A549 (cell line): ENCODE measurements around the gene ATP10A. TPM values are rescaled to one million over a fixed set of nuclear protein-coding genes. Genes with fewer than 3 reads are reported as not detected.
A peak's percentile ranks its signal among the peaks of the same experiment; 100 is the strongest.

Source experiments
- ATAC-seq, 2 experiments: fragments of 200-7000 bp in 1 of 2; fragments of >200 bp in 1 of 2; cut with Nextera tagmentation in 1 of 2; cut with Tn5 transposase in 1 of 2; 3 replicates each; pipeline versions ENCODE4 v1.8.0 to v1.9.1; 2018 to 2020; ENCODE audit warnings: mild to moderate bottlenecking in 1 of 2, moderate library complexity in 1 of 2
- CTCF ChIA-PET: fragments of 300-600 bp; sonication (Branson Sonifier 250); formaldehyde crosslinking; extraction: SDS; loops from one replicate; lab custom pipeline; 2021; ENCODE audit warnings: antibody characterized with exemption, inconsistent platforms; lab: Yijun Ruan, JAX
- POLR2A ChIA-PET: fragments of 350-600 bp; formaldehyde crosslinking; extraction: SDS; loops from one replicate; lab custom pipeline; 2021; ENCODE audit warnings: antibody characterized with exemption, inconsistent platforms; lab: Yijun Ruan, JAX
- DNase-seq, 2 experiments: peaks; one replicate each; pipeline versions ENCODE4 v3.0.0 to v3.0.0-alpha.2; 2011 to 2016; ENCODE audit warnings: low read depth in 1 of 2, low spot score in 1 of 2
- FAIRE-seq: peaks from 2 replicates; lab custom pipeline; 2011; peaks lifted over from hg19 to GRCh38; lab: Jason Lieb, UNC
- H3K27ac ChIP-seq, 2 experiments: fragments of >200 bp; sonication (Bioruptor Twin); formaldehyde crosslinking; 3 replicates each; pipeline ENCODE4 v1.5.1; 2016 to 2017
- H3K4me1 ChIP-seq: fragments of >200 bp; sonication (Bioruptor Twin); formaldehyde crosslinking; 3 replicates; pipeline ENCODE4 v1.6.1; 2016
- H3K4me2 ChIP-seq: fragments of >200 bp; sonication (Bioruptor Twin); formaldehyde crosslinking; 3 replicates; pipeline ENCODE4 v1.6.1; 2016
- H3K4me3 ChIP-seq: fragments of >200 bp; sonication (Bioruptor Twin); formaldehyde crosslinking; 3 replicates; pipeline ENCODE4 v1.5.1; 2016
- H3K9me3 ChIP-seq: fragments of >200 bp; sonication (Bioruptor Twin); formaldehyde crosslinking; 3 replicates; pipeline ENCODE4 v1.6.1; 2016
- CBX2 ChIP-seq: fragments of 200-600 bp; sonication (generic); IDR thresholded peaks from 2 replicates; pipeline ENCODE4 v1.6.1; 2016; ENCODE audit warnings: low read depth, mild to moderate bottlenecking, borderline replicate concordance
- ESRRA ChIP-seq: fragments of 150-350 bp; IDR thresholded peaks from 2 replicates; pipeline ENCODE4 v1.6.1; 2014; ENCODE audit warnings: mild to moderate bottlenecking, low read length, borderline replicate concordance
- FOSL2 ChIP-seq, 2 experiments: fragments of 450-650 bp in 1 of 2; fragments of >200 bp in 1 of 2; sonication (Bioruptor Twin) in 1 of 2; formaldehyde crosslinking; IDR thresholded peaks; 2 replicates each; pipeline versions ENCODE4 v1.5.0 to v1.6.1; 2016 to 2020; ENCODE audit warnings: mild to moderate bottlenecking in 1 of 2, moderate library complexity in 1 of 2
- GATA3 ChIP-seq: IDR thresholded peaks from 2 replicates; pipeline ENCODE4 v1.6.1; 2012; ENCODE audit warnings: borderline replicate concordance
- HDAC2 ChIP-seq: fragments of 200-600 bp; sonication (generic); IDR thresholded peaks from 2 replicates; pipeline ENCODE4 v1.6.1; 2016
- HEYL ChIP-seq: fragments of 250-450 bp; sonication (Bioruptor Pico); IDR thresholded peaks from 2 replicates; pipeline ENCODE4 v1.8.0; 2021; ENCODE audit warnings: mild to moderate bottlenecking, moderate library complexity
- HOXB13 ChIP-seq: fragments of 250-450 bp; sonication (Bioruptor Pico); IDR thresholded peaks from 2 replicates; pipeline ENCODE4 v1.5.0; 2020; ENCODE audit warnings: low read depth, mild to moderate bottlenecking, moderate library complexity
- HOXB5 ChIP-seq: fragments of 250-450 bp; sonication (Bioruptor Pico); IDR thresholded peaks from 2 replicates; pipeline ENCODE4 v1.5.0; 2020; ENCODE audit warnings: mild to moderate bottlenecking, moderate library complexity
- JUNB ChIP-seq: fragments of >200 bp; sonication (Bioruptor Twin); formaldehyde crosslinking; IDR thresholded peaks from 2 replicates; pipeline ENCODE4 v1.6.1; 2016
- MAZ ChIP-seq: fragments of 150-350 bp; IDR thresholded peaks from 2 replicates; pipeline ENCODE4 v1.6.1; 2014; ENCODE audit warnings: antibody characterized with exemption, low read depth, low read length, borderline replicate concordance
- NFE2L2 ChIP-seq: fragments of 150-350 bp; conservative IDR thresholded peaks from 2 replicates; pipeline ENCODE4 v1.6.1; 2014; ENCODE audit warnings: low read length
- RAD21 ChIP-seq, 2 experiments: fragments of >200 bp in 1 of 2; sonication (Bioruptor Twin) in 1 of 2; formaldehyde crosslinking in 1 of 2; IDR thresholded peaks in 1 of 2; conservative IDR thresholded peaks in 1 of 2; 2 replicates in 1 of 2; 3 replicates in 1 of 2; pipeline ENCODE4 v1.6.1; 2012 to 2018; ENCODE audit warnings: inconsistent platforms in 1 of 2
- RARB ChIP-seq: fragments of 250-450 bp; sonication (Bioruptor Pico); IDR thresholded peaks from 2 replicates; pipeline ENCODE4 v1.8.0; 2021; ENCODE audit warnings: mild to moderate bottlenecking, moderate library complexity
- RFX5 ChIP-seq: fragments of 450-650 bp; IDR thresholded peaks from 2 replicates; pipeline ENCODE4 v1.7.1; 2014; ENCODE audit warnings: antibody characterized with exemption, mild to moderate bottlenecking, moderate library complexity
- SMC3 ChIP-seq: fragments of >200 bp; sonication (Bioruptor Twin); formaldehyde crosslinking; IDR thresholded peaks from 3 replicates; pipeline ENCODE4 v1.6.1; 2018; ENCODE audit warnings: inconsistent platforms
- SREBF2 ChIP-seq: fragments of 450-650 bp; IDR thresholded peaks from 2 replicates; pipeline ENCODE4 v1.6.1; 2014; ENCODE audit warnings: mild to moderate bottlenecking, moderate library complexity
- TFCP2L1 ChIP-seq: fragments of 250-450 bp; sonication (Bioruptor Pico); IDR thresholded peaks from 2 replicates; pipeline ENCODE4 v1.5.0; 2021; ENCODE audit warnings: mild to moderate bottlenecking
- TP53 ChIP-seq: fragments of 250-450 bp; sonication (Bioruptor Pico); IDR thresholded peaks from 2 replicates; pipeline ENCODE4 v1.5.0; 2021; ENCODE audit warnings: mild to moderate bottlenecking, moderate library complexity
- ZC3H11A ChIP-seq: fragments of 450-650 bp; IDR thresholded peaks from 2 replicates; pipeline ENCODE4 v1.6.1; 2014; ENCODE audit warnings: antibody characterized with exemption, mild to moderate bottlenecking
- WGBS: methylation state at CpG from one replicate; pipeline ENCODE4 v1.1.6; 2017; ENCODE audit errors: missing lambda C conversion rate; 5-methylcytosine and 5-hydroxymethylcytosine counted together
- polyA plus RNA-seq, 4 experiments: library from polyadenylated mRNA; depleted of rRNA in 3 of 4; stranded (reverse); fragments of >200 nt; fragmentation: RNase III in 1 of 4; extraction: RNeasy Plus Mini Kit Qiagen cat#74134 plus additional on column Dnase treatment in 1 of 4; gene quantifications; 2 replicates in 3 of 4; 3 replicates in 1 of 4; pipeline ENCODE4 v1.2.3, GENCODE V29; 2011 to 2017
- TF ChIP-seq, protein P1 (sequence below): fragments of >200 bp; sonication (Bioruptor Twin); formaldehyde crosslinking; IDR thresholded peaks from 2 replicates; pipeline ENCODE4 v1.6.1; 2016
- TF ChIP-seq, protein P2 (sequence below): fragments of >200 bp; sonication (Bioruptor Twin); formaldehyde crosslinking; IDR thresholded peaks from 3 replicates; pipeline ENCODE4 v1.5.1; 2016
- TF ChIP-seq, protein P3 (sequence below): fragments of 250-450 bp; sonication (Bioruptor Pico); IDR thresholded peaks from 2 replicates; pipeline ENCODE4 v1.5.0; 2021; ENCODE audit warnings: mild to moderate bottlenecking, moderate library complexity, borderline replicate concordance

The ATP10A gene
- polyA plus RNA-seq, 2 of the 4 experiments (the other 2 are of a cell fraction) = 5.9 to 7.6 TPM

DNA sequence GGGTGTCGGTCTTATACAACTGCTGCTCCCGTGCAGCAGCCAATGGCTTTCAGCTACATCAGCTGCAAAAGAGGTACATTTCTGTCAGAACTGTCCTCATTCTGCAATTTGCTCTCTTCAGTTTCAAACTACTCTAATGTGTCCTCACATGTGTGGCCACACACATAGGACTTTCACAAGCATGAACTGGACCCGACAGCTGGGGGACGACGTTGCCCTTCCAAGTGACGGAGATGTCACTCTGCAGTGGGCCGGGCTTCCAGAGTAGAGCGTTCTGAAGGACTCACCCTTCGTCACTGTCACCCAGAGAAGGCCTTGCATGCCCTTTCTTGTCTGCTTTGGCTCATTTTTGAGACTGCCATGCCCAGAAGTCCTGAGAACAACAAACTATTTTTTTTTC is 189.8 kb downstream of the ATP10A start:
- TF ChIP-seq GATA3 (no peak), HEYL (CRISPR knock-in tag) (no peak), FOSL2 (IDR thresholded peaks at IDR 0.05) (no peak), FOSL2 (CRISPR knock-in tag; IDR thresholded peaks at IDR 0.05) (no peak), TFCP2L1 (CRISPR knock-in tag) (no peak), RAD21 (conservative IDR thresholded peaks at IDR 0.05 in 1 of 2, IDR thresholded peaks at IDR 0.05 in 1 of 2) (no peak), RFX5 (no peak), SREBF2 (no peak), CBX2 (no peak), HOXB13 (CRISPR knock-in tag) (no peak), TP53 (CRISPR knock-in tag) (no peak)
- TF ChIP-seq, protein P1, sequence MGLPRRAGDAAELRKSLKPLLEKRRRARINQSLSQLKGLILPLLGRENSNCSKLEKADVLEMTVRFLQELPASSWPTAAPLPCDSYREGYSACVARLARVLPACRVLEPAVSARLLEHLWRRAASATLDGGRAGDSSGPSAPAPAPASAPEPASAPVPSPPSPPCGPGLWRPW = no peak
- TF ChIP-seq, protein P2, sequence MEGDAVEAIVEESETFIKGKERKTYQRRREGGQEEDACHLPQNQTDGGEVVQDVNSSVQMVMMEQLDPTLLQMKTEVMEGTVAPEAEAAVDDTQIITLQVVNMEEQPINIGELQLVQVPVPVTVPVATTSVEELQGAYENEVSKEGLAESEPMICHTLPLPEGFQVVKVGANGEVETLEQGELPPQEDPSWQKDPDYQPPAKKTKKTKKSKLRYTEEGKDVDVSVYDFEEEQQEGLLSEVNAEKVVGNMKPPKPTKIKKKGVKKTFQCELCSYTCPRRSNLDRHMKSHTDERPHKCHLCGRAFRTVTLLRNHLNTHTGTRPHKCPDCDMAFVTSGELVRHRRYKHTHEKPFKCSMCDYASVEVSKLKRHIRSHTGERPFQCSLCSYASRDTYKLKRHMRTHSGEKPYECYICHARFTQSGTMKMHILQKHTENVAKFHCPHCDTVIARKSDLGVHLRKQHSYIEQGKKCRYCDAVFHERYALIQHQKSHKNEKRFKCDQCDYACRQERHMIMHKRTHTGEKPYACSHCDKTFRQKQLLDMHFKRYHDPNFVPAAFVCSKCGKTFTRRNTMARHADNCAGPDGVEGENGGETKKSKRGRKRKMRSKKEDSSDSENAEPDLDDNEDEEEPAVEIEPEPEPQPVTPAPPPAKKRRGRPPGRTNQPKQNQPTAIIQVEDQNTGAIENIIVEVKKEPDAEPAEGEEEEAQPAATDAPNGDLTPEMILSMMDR = no peak
- TF ChIP-seq, protein P3, sequence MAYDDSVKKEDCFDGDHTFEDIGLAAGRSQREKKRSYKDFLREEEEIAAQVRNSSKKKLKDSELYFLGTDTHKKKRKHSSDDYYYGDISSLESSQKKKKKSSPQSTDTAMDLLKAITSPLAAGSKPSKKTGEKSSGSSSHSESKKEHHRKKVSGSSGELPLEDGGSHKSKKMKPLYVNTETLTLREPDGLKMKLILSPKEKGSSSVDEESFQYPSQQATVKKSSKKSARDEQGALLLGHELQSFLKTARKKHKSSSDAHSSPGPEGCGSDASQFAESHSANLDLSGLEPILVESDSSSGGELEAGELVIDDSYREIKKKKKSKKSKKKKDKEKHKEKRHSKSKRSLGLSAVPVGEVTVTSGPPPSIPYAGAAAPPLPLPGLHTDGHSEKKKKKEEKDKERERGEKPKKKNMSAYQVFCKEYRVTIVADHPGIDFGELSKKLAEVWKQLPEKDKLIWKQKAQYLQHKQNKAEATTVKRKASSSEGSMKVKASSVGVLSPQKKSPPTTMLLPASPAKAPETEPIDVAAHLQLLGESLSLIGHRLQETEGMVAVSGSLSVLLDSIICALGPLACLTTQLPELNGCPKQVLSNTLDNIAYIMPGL (CRISPR knock-in tag) = no peak
- H3K4me1 ChIP-seq = no peaks in the 10 kb centered on the region
- H3K4me3 ChIP-seq = no peak overlapping the region
- FAIRE-seq = no peak
- POLR2A ChIA-PET = no interaction called here
- CTCF ChIA-PET = no interaction called here
- no peak overlapping the region for H3K4me2 ChIP-seq
- WGBS = 90% methylated on average over 7 of the region's 9 CpGs
- ATAC-seq = no peak
- no peaks in the 10 kb centered on the region for H3K9me3 ChIP-seq
- H3K27ac ChIP-seq = no peak overlapping the region
- DNase-seq = no peak

- H3K27ac ChIP-seq = no peak overlapping the region
- CTCF ChIA-PET = no interaction called here
- no peak for DNase-seq
- WGBS = 84% methylated on average over 4 of the region's 6 CpGs
- no peak for ATAC-seq
- no peaks in the 10 kb centered on the region for H3K9me3 ChIP-seq
- H3K4me2 ChIP-seq = no peak overlapping the region
- no peak overlapping the region for H3K4me3 ChIP-seq
- POLR2A ChIA-PET = no interaction called here
- no peak for FAIRE-seq
- no peaks in the 10 kb centered on the region for H3K4me1 ChIP-seq
- TF ChIP-seq JUNB = no peak
- no peak for TF ChIP-seq HDAC2
- no peak for TF ChIP-seq FOSL2 (IDR thresholded peaks at IDR 0.05)
- no peak for TF ChIP-seq FOSL2 (CRISPR knock-in tag; IDR thresholded peaks at IDR 0.05)
- TF ChIP-seq MAZ = no peak
- no peak for TF ChIP-seq RARB
- TF ChIP-seq ESRRA = no peak
- TF ChIP-seq ZC3H11A = no peak
- TF ChIP-seq SMC3 = no peak
- TF ChIP-seq TFCP2L1 (CRISPR knock-in tag) = no peak
Observed at GRCh38 chr15:25671132-25671531, 192.0 kb downstream of the ATP10A start.

- no peak for ATAC-seq
- H3K27ac ChIP-seq = no peak overlapping the region
- no peak for TF ChIP-seq GATA3
- TF ChIP-seq HOXB5 (CRISPR knock-in tag) = no peak
- TF ChIP-seq NFE2L2 = no peak
- no peak for TF ChIP-seq HEYL (CRISPR knock-in tag)
- no peaks in the 10 kb centered on the region for H3K4me1 ChIP-seq
- H3K4me2 ChIP-seq = peak overlapping the region; percentile 63
- CTCF ChIA-PET = interaction anchor here (0.8 kb wide), 1 partner anchor 25 kb away, joined by 3 read pairs; no protein-coding TSS in a partner anchor
- FAIRE-seq = no peak
- no peak for DNase-seq
- POLR2A ChIA-PET = no interaction called here
- H3K4me3 ChIP-seq = no peak overlapping the region
- no peaks in the 10 kb centered on the region for H3K9me3 ChIP-seq
- WGBS = 42% methylated on average over 6 of the region's 6 CpGs
Observed at GRCh38 chr15:25670621-25671020, 192.5 kb downstream of the ATP10A start.
